ENCODE measurements around the gene CC2D2A. TPM values are rescaled to one million over a fixed set of nuclear protein-coding genes. Genes with fewer than 3 reads are reported as not detected.

The CC2D2A gene
- total and polyA plus RNA-seq, 2 of the 13 experiments (the other 11 are each of a cell fraction or from before 2014, with no cell fraction given) = 4.2 to 7.2 TPM

GRCh38 chr4:15531792-15532191, 62.1 kb downstream of the CC2D2A start:
- no peak for DNase-seq (ENCODE audit: low spot score)
- Histone ChIP-seq H3K36me3 (replicated peaks in 1 of 2; ENCODE audit: control insufficient read depth in 1 of 2, insufficient read depth in 2 of 2, low read length in 2 of 2) (0 out of 5 replicates have a peak, but pooled peaks cover 0 to 4% of the 10 kb centered on the region in 2 experiments), H3K4me3 (replicated peaks in 1 of 3; ENCODE audit: insufficient read depth in 1 of 3, low read depth in 2 of 3, low read length in 3 of 3) (no peak overlapping the region), H3K27me3 (ENCODE audit: control insufficient read depth in 1 of 2, insufficient read depth in 2 of 2, low read length in 2 of 2) (no peaks in the 10 kb centered on the region), H3K79me2 (ENCODE audit: insufficient read depth, low read length) (no peaks in the 10 kb centered on the region), H3K9me3 (ENCODE audit: low read length) (no peaks in the 10 kb centered on the region), H4K20me1 (ENCODE audit: insufficient read depth, low read length) (no peaks in the 10 kb centered on the region), H2AFZ (ENCODE audit: low read length) (no peak overlapping the region), H3K4me2 (ENCODE audit: low read depth, low read length) (no peak overlapping the region), H3K4me1 (ENCODE audit: insufficient read depth, low read length) (no peaks in the 10 kb centered on the region), H3K27ac (ENCODE audit: extremely low read length, insufficient read depth, low read length) (no peak overlapping the region), H3K9ac (ENCODE audit: insufficient read depth, low read depth, low read length) (no peak overlapping the region)
- no peak for FAIRE-seq
- TF ChIP-seq ZNF629 (CRISPR knock-in tag; conservative IDR thresholded peaks at IDR 0.05) (peak; percentile 32; the same call in 1 of the 2 replicates), JARID2 (CRISPR knock-in tag; IDR thresholded peaks at IDR 0.05; ENCODE audit: insufficient replicate concordance) (no peak), ZNF510 (CRISPR knock-in tag; IDR thresholded peaks at IDR 0.05; ENCODE audit: low read depth) (no peak), ZNF292 (CRISPR knock-in tag; IDR thresholded peaks at IDR 0.05; ENCODE audit: borderline replicate concordance, low read depth) (no peak)
- 97% methylated on average over 3 of the region's 3 CpGs for WGBS (ENCODE audit: low lambda C conversion rate)
- ChIA-PET CTCF (ENCODE audit: low intra/inter-chr PET ratio, low total read pairs) (no interaction called here), POLR2A (no interaction called here)
- ATAC-seq = no peak
- intact Hi-C loops (cut with micrococcal nuclease; ENCODE audit: unreplicated experiment) = no loop called here
- BruUV-seq (replicated peaks) = no TSS peak
- in situ Hi-C loops (cut with HindIII; ENCODE audit: extremely low pct_ligation_motif_present, low pct_unique_long_range_greater_than_20kb) = no loop called here

- in situ Hi-C loops (cut with HindIII; ENCODE audit: extremely low pct_ligation_motif_present, low pct_unique_long_range_greater_than_20kb) (no loop called here), intact Hi-C loops (cut with micrococcal nuclease; ENCODE audit: unreplicated experiment) (no loop called here)
- Histone ChIP-seq H4K20me1 (ENCODE audit: insufficient read depth, low read length) (no peaks in the 10 kb centered on the region), H3K9me3 (ENCODE audit: low read length) (no peaks in the 10 kb centered on the region), H3K27me3 (ENCODE audit: control insufficient read depth in 1 of 2, insufficient read depth in 2 of 2, low read length in 2 of 2) (no peaks in the 10 kb centered on the region), H3K27ac (ENCODE audit: extremely low read length, insufficient read depth, low read length) (no peak overlapping the region), H3K4me3 (replicated peaks in 1 of 3; ENCODE audit: insufficient read depth in 1 of 3, low read depth in 2 of 3, low read length in 3 of 3) (no peak overlapping the region), H3K4me2 (ENCODE audit: low read depth, low read length) (no peak overlapping the region), H3K9ac (ENCODE audit: insufficient read depth, low read depth, low read length) (no peak overlapping the region), H3K79me2 (ENCODE audit: insufficient read depth, low read length) (no peaks in the 10 kb centered on the region), H3K4me1 (ENCODE audit: insufficient read depth, low read length) (no peaks in the 10 kb centered on the region), H3K36me3 (replicated peaks in 1 of 2; ENCODE audit: control insufficient read depth in 1 of 2, insufficient read depth in 2 of 2, low read length in 2 of 2) (0 out of 5 replicates have a peak, but pooled peaks cover 0 to 2% of the 10 kb centered on the region in 2 experiments), H2AFZ (ENCODE audit: low read length) (no peak overlapping the region)
- CTCF ChIA-PET (ENCODE audit: low intra/inter-chr PET ratio, low total read pairs) = no interaction called here
- 91% methylated on average over 2 of the region's 2 CpGs for WGBS (ENCODE audit: low lambda C conversion rate)
- FAIRE-seq (no peak), ATAC-seq (no peak), DNase-seq (ENCODE audit: low spot score) (no peak)
- no TSS peak for BruUV-seq (replicated peaks)
- POLR2A ChIA-PET = no interaction called here
- TF ChIP-seq SMAD1 (CRISPR knock-in tag; IDR thresholded peaks at IDR 0.05; ENCODE audit: borderline replicate concordance, low read depth) = no peak
- TF ChIP-seq POGK (CRISPR knock-in tag; conservative IDR thresholded peaks at IDR 0.05) = no peak
- TF ChIP-seq SPEN (CRISPR knock-in tag; IDR thresholded peaks at IDR 0.05; ENCODE audit: low read depth) = no peak
- TF ChIP-seq HHEX (CRISPR knock-in tag; IDR thresholded peaks at IDR 0.05) = no peak
- no peak for TF ChIP-seq PHF5A (CRISPR knock-in tag; IDR thresholded peaks at IDR 0.05; ENCODE audit: low read depth, unreplicated experiment)
- no peak for TF ChIP-seq ADNP (CRISPR knock-in tag; IDR thresholded peaks at IDR 0.05)
- no peak for TF ChIP-seq NFATC3 (CRISPR knock-in tag; IDR thresholded peaks at IDR 0.05)
- no peak for TF ChIP-seq HOXA5 (CRISPR knock-in tag; IDR thresholded peaks at IDR 0.05)
- TF ChIP-seq HDAC1 (CRISPR knock-in tag; IDR thresholded peaks at IDR 0.05) = no peak
- TF ChIP-seq JUN (CRISPR knock-in tag; IDR thresholded peaks at IDR 0.05) = no peak
- no peak for TF ChIP-seq ZNF747 (CRISPR knock-in tag; IDR thresholded peaks at IDR 0.05; ENCODE audit: borderline replicate concordance)
These were observed 64.1 kb downstream of the CC2D2A start for GRCh38 chr4:15533817-15534216.
